Heart left ventricle (tissue), 16 donors: ENCODE measurements around the gene ANKRD17. TPM values are rescaled to one million over a fixed set of nuclear protein-coding genes. Genes with fewer than 3 reads are reported as not detected.
A peak's percentile ranks its signal among the peaks of the same experiment; 100 is the strongest.

ENCODE experiments used
- ATAC-seq, 4 donors: fragments of 200-7000 bp; cut with Tn5 transposase; one replicate each; pipeline ENCODE4 v1.9.1; 2020 to 2022; ENCODE audit warnings: moderate library complexity in 4 of 4, mild to moderate bottlenecking in 3 of 4, moderate number of reproducible peaks in 1 of 4
- DNase-seq, 5 donors: peaks; one replicate each; pipeline ENCODE4 v3.0.0-alpha.2; 2020
- H3K27ac ChIP-seq, 12 donors: fragments of 200-600 bp; sonication (generic) in 4 of 12; one replicate each; pipeline versions ENCODE4 v1.5.0 to v1.8.0; 2016 to 2022; ENCODE audit warnings: mild to moderate bottlenecking in 2 of 12
- H3K27me3 ChIP-seq, 9 donors: fragments of 200-600 bp; sonication (generic) in 2 of 9; one replicate each; pipeline versions ENCODE4 v1.5.1 to v1.8.0; 2016 to 2022; ENCODE audit warnings: mild to moderate bottlenecking in 3 of 9
- H3K36me3 ChIP-seq, 9 donors: fragments of 200-600 bp; sonication (generic) in 2 of 9; one replicate each; pipeline versions ENCODE4 v1.5.0 to v1.8.0; 2018 to 2022; ENCODE audit warnings: mild to moderate bottlenecking in 2 of 9
- H3K4me1 ChIP-seq, 12 donors: fragments of 200-600 bp; sonication (generic) in 4 of 12; one replicate each; pipeline versions ENCODE4 v1.5.0 to v1.8.0; 2016 to 2022; ENCODE audit warnings: mild to moderate bottlenecking in 3 of 12
- H3K4me3 ChIP-seq, 12 donors: fragments of 200-600 bp; sonication (generic) in 4 of 12; one replicate each; pipeline versions ENCODE4 v1.5.0 to v1.8.0; 2017 to 2022; ENCODE audit warnings: mild to moderate bottlenecking in 9 of 12, moderate library complexity in 4 of 12
- H3K9me3 ChIP-seq, 12 donors: fragments of 200-600 bp; sonication (generic) in 4 of 12; one replicate each; pipeline versions ENCODE4 v1.5.0 to v1.8.0; 2016 to 2022; ENCODE audit warnings: mild to moderate bottlenecking in 1 of 12
- CTCF ChIP-seq, 12 donors: fragments of 200-600 bp; sonication (generic) in 4 of 12; IDR thresholded peaks; one replicate each; pipeline versions ENCODE4 v1.5.0 to v1.8.0; 2018 to 2022; ENCODE audit warnings: antibody characterized with exemption in 12 of 12, mild to moderate bottlenecking in 5 of 12
- POLR2A ChIP-seq, 2 donors: fragments of 450-650 bp; IDR thresholded peaks; one replicate each; pipeline ENCODE4 v1.6.1; 2017; ENCODE audit warnings: antibody characterized with exemption in 2 of 2, mild to moderate bottlenecking in 2 of 2, moderate library complexity in 2 of 2
- WGBS, 4 donors: extraction: QIAGEN DNeasy Blood & Tissue Kit in 2 of 4; methylation state at CpG; one replicate each; pipeline versions ENCODE4 v1.1.5 to v1.1.7; 2013 to 2018; 5-methylcytosine and 5-hydroxymethylcytosine counted together
- intact Hi-C, 10 donors: fragments of 100-400 bp; cut with DNase I; formaldehyde crosslinking; loops; one replicate each; pipeline versions ENCODE4 v1.11.1 to v1.14.2; 2022
- polyA plus RNA-seq, 2 donors: library from polyadenylated mRNA; stranded (reverse); fragments of 200-250 nt; gene quantifications; one replicate each; pipeline ENCODE4 v1.2.3, GENCODE V29; 2013
- total RNA-seq, 9 donors: library from RNA; depleted of rRNA in 2 of 9; stranded (reverse); fragments of >200 nt in 2 of 9; fragmentation: NEBNext Ultra II Directional in 3 of 9; extraction: Animal tissue kit (Norgen Biotek cat#: 25700) in 3 of 9; gene quantifications; one replicate each; pipeline versions ENCODE4 v1.1.0 to v1.2.4, GENCODE V29; 2016 to 2023
- donor health status: ischemic (EF 13 %, LVEDD 7.1; RV severe dilation, severe dysfunction).
- donor health status: healthy with polysubstance abuse.
- donor health status: DM: no; HTN: yes; CAD: no.
- donor health status: DM: no; HTN: no; CAD: no.
- donor health status: ischemic (EF 25% LVEDD 6.9; RV normal size, moderate dysfunction).
- donor health status: ischemic (EF 25% LVEDD 5.7; RV mildly dilated, moderate dysfunction).
- donor health status: healthy.
- donor health status: DM: yes; HTN: yes; CAD: no.
- donor health status: ischemic (EF 35%, LVEDD 5.7; RV mildly dilated, moderate dysfunction).
- donor health status: nonischemic (EF 11% LVEDD 7.7; RV severe dilation, severe dysfunction).
- donor health status: DM: yes; HTN: yes; CAD: no.
- donor health status: PGD.
- donor health status: ischemic (EF 29% LVEDD 5.4; RV normal size, mild dysfunction).
- donor health status: nonischemic (EF 23%, LVEDD 6.1; RV moderate dilation, normal function).

The ANKRD17 gene
- total and polyA plus RNA-seq, 11 donors, result 13.0 to 67.1 (median 55.3) TPM

- WGBS, 4 donors, result 84 to 93% (median 89%) methylated on average over 4 of the region's 4 CpGs
- peaks cover 0 to 5% (median 0%) of the 10 kb centered on the region in 9 donors for H3K36me3 ChIP-seq
- intact Hi-C loops, result no loop called here
These were observed 64.9 kb downstream of the ANKRD17 start for GRCh38 chr4:73193659-73194058.

GRCh38 chr4:73193155-73193554 lies 65.4 kb downstream of the ANKRD17 start:
- intact Hi-C loops, result no loop called here
- peaks cover 0 to 18% (median under 1%) of the 10 kb centered on the region in 12 donors for H3K4me1 ChIP-seq
- ATAC-seq (no peak), DNase-seq (no peak)
- 79 to 92% (median 87%) methylated on average over 2 of the region's 2 CpGs for WGBS, 4 donors
- no peak for TF ChIP-seq POLR2A (IDR thresholded peaks at IDR 0.05)
- no peak for TF ChIP-seq CTCF (IDR thresholded peaks at IDR 0.05)
- peaks cover 0 to 6% (median 0%) of the 10 kb centered on the region in 12 donors for H3K9me3 ChIP-seq
- peaks cover 0 to 5% (median 0%) of the 10 kb centered on the region in 9 donors for H3K36me3 ChIP-seq
- no peaks in the 10 kb centered on the region for H3K27me3 ChIP-seq
- H3K4me3 ChIP-seq, result no peak overlapping the region
- H3K27ac ChIP-seq, result no peak overlapping the region

More at GRCh38 chr4:73193659-73194058, 64.9 kb downstream of the ANKRD17 start:
- no peaks in the 10 kb centered on the region for H3K27me3 ChIP-seq
- peaks cover 0 to 6% (median 0%) of the 10 kb centered on the region in 12 donors for H3K9me3 ChIP-seq
- no peak for TF ChIP-seq CTCF (IDR thresholded peaks at IDR 0.05)
- TF ChIP-seq POLR2A (IDR thresholded peaks at IDR 0.05), result no peak
- no peak overlapping the region for H3K27ac ChIP-seq
- peaks cover 0 to 21% (median 4%) of the 10 kb centered on the region in 12 donors for H3K4me1 ChIP-seq
- ATAC-seq (no peak), DNase-seq (no peak)
- no peak overlapping the region for H3K4me3 ChIP-seq

DNA sequence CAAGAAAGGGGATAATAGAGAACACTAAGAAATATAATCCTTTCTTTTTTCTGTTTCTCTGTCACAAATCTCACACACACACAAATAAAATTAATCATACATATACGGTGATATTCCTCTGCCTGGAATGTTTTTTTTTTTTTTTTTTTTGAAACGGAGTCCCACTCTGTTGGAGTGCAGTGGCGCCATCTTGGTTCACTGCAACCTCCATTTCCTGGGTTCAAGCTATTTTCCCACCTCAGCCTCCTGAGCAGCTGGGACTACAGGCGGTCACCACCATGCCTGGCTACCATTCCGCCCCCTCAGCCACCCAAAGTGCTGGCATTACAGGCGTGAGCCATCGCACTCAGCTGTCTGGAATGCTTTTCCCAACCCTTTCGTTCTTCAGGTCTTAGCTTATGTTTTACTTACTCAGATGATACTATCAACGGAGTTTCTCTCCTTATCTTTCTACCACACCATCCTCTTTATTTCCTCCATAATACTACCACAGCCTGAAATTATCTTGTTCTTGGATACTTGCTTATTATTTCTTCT lies 69.3 kb downstream of the ANKRD17 start:
- DNase-seq (no peak), ATAC-seq (no peak)
- TF ChIP-seq POLR2A (IDR thresholded peaks at IDR 0.05), result no peak
- no peak for TF ChIP-seq CTCF (IDR thresholded peaks at IDR 0.05)
- H3K36me3 ChIP-seq, result no peaks in the 10 kb centered on the region
- intact Hi-C loops, result no loop called here
- H3K4me3 ChIP-seq, result no peak overlapping the region
- 96 to 97% (median 96%) methylated on average over 9 of the region's 9 CpGs for WGBS, 4 donors
- H3K27ac ChIP-seq, result no peak overlapping the region
- H3K4me1 ChIP-seq, result peaks cover 0 to 35% (median 6%) of the 10 kb centered on the region in 12 donors
- no peaks in the 10 kb centered on the region for H3K27me3 ChIP-seq
- peaks cover 0 to 6% (median 0%) of the 10 kb centered on the region in 12 donors for H3K9me3 ChIP-seq

DNA sequence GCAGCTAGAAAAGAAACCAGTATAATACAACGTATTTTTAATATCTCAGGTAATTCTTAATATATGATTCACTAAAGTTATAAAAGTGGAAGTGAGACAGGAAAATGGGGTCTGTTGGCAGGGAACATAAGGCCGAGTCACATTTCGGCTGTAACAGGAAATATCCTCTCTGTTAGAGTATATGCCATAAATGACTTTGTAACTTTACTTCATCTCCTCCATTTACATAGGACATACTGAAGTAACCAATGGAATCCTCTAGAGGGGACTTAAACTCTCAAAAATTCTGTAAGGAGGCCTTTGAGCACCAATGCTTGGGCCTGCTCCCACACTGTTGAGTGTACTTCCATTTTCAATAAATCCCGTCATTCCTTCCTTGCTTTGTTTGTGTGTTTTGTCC lies 71.3 kb downstream of the ANKRD17 start:
- H3K27ac ChIP-seq, result peak overlapping the region in 1 of 12 donors; percentile 43
- TF ChIP-seq POLR2A (IDR thresholded peaks at IDR 0.05) (no peak), CTCF (IDR thresholded peaks at IDR 0.05) (no peak)
- peak in 2 of 4 donors; percentile 28 to 37 for ATAC-seq

More for the DNA sequence above, 71.3 kb downstream of the ANKRD17 start:
- whole genome bisulfite sequencing, 4 donors, result 63 to 71% (median 65%) methylated on average over 4 of the region's 4 CpGs
- Histone ChIP-seq H3K4me1 (peaks cover 0 to 23% (median 6%) of the 10 kb centered on the region in 12 donors), H3K36me3 (peaks cover 0 to 4% (median 0%) of the 10 kb centered on the region in 9 donors), H3K4me3 (no peak overlapping the region), H3K9me3 (no peaks in the 10 kb centered on the region), H3K27me3 (no peaks in the 10 kb centered on the region)
- intact Hi-C loops, result no loop called here
- DNase-seq, result no peak
